Cardiac fibroblast (primary cell): ENCODE data around the gene AMOT.

Experiments
- DNase-seq, 2 donors: peaks; one replicate each; pipeline versions ENCODE4 v3.0.0 to v3.0.0-alpha.2; 2010; ENCODE audit warnings: low read depth in 2 of 2
- H3K4me3 ChIP-seq, 2 donors: replicated peaks in 1 of 2; 1 replicate in 1 of 2; 2 replicates in 1 of 2; pipeline ENCODE4 v1.5.1; 2011; ENCODE audit warnings: low read depth in 2 of 2, low read length in 2 of 2, mild to moderate bottlenecking in 2 of 2, moderate library complexity in 1 of 2
- CTCF ChIP-seq: IDR thresholded peaks from one replicate; pipeline ENCODE4 v1.5.1; 2011; ENCODE audit warnings: low read depth, mild to moderate bottlenecking, low read length, inconsistent platforms

The AMOT gene

GRCh38 chrX:112735147-112735546 is 105.5 kb downstream of the AMOT start:
- DNase-seq: no peak
- H3K4me3 ChIP-seq: no peak overlapping the region
- no peak for TF ChIP-seq CTCF

DNA sequence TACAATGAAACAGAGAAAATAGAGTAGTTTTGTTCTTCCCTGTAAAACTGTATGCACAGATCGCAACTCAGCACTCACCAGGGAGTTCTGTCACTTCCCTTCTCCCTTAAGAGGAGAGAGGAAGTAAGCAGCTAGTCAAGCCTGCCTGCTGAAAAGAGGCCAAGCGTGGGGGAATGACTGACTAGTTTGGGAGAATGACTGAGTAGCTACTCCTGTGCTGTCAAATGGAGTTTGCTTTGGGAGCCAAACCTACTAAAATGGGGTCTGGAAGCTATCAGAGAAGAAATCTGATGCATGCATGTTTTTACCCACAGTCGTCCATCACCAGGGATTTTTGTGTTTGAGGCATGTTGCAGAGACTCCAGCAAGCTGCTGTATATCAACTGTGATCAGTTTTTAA is 106.3 kb downstream of the AMOT start:
- DNase-seq: peak; percentile 1 to 16
- no peak for TF ChIP-seq CTCF
- no peak overlapping the region for H3K4me3 ChIP-seq

DNA sequence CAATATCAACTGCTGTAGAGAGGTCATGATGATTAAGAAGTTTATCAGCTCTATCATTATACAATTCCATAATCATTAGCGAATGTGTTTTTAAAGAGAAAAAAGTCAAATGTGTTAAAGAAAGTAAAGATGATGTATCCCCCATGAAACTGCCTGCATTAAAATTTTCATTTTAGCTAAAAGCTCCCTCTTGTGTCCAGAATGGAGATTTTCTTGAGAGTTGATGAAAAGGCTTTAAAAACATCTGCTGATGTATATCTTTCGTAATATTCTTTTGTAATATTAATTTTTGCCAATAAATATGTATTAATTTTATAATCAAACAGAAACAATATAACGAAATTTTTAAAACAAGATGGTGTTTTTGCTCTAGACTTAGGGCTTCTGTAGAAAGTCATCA is 108.8 kb downstream of the AMOT start:
- peak; percentile 4 to 26 for DNase-seq
- no peak overlapping the region for H3K4me3 ChIP-seq
- no peak for TF ChIP-seq CTCF
